T-helper 1 cell treated with Interleukin-12 subunit alpha and Interleukin-12 subunit beta and Interleukin-4 antibody, amounts not matched to agents 30 μg/mL and 1 μg/mL, for 36 hours (primary cell): Measurements from ENCODE around the gene MRPL30.
"Not testable (repeated sequence)": the region's sequence is repeated elsewhere in the genome, so short reads cannot be mapped to it uniquely, and the experiment has no call there.

ENCODE experiments used
- H3K27ac Mint-ChIP-seq: one replicate; pipeline ENCODE4 v1.8.0; 2021; ENCODE audit warnings: mild to moderate bottlenecking, mixed read lengths
- H3K27me3 Mint-ChIP-seq: one replicate; pipeline ENCODE4 v1.8.0; 2021; ENCODE audit warnings: low read depth, mixed read lengths
- H3K36me3 Mint-ChIP-seq: one replicate; pipeline ENCODE4 v1.8.0; 2021; ENCODE audit warnings: low read depth, mixed read lengths
- H3K4me1 Mint-ChIP-seq: one replicate; pipeline ENCODE4 v1.8.0; 2021; ENCODE audit warnings: low read depth, mixed read lengths
- H3K4me3 Mint-ChIP-seq: one replicate; pipeline ENCODE4 v1.8.0; 2021; ENCODE audit warnings: mild to moderate bottlenecking, moderate library complexity, mixed read lengths
- H3K9me3 Mint-ChIP-seq: one replicate; pipeline ENCODE4 v1.8.0; 2021; ENCODE audit warnings: mixed read lengths

Gene MRPL30

GRCh38 chr2:99205491-99205890, 24.5 kb downstream of the MRPL30 start:
- Mint-ChIP-seq H3K36me3 (peaks cover 21% of the 10 kb centered on the region), H3K9me3 (peaks cover 11% of the 10 kb centered on the region), H3K27me3 (no peaks in the 10 kb centered on the region), H3K27ac (no peak overlapping the region), H3K4me3 (no peak overlapping the region), H3K4me1 (peaks cover 3% of the 10 kb centered on the region)

- H3K27ac Mint-ChIP-seq, result no peak overlapping the region
- H3K9me3 Mint-ChIP-seq, result no peaks in the 10 kb centered on the region
- no peaks in the 10 kb centered on the region for H3K27me3 Mint-ChIP-seq
- H3K4me3 Mint-ChIP-seq, result no peak overlapping the region
- no peaks in the 10 kb centered on the region for H3K36me3 Mint-ChIP-seq
- H3K4me1 Mint-ChIP-seq, result peaks cover 4% of the 10 kb centered on the region
Observed at GRCh38 chr2:99216096-99216495, 35.1 kb downstream of the MRPL30 start.

DNA sequence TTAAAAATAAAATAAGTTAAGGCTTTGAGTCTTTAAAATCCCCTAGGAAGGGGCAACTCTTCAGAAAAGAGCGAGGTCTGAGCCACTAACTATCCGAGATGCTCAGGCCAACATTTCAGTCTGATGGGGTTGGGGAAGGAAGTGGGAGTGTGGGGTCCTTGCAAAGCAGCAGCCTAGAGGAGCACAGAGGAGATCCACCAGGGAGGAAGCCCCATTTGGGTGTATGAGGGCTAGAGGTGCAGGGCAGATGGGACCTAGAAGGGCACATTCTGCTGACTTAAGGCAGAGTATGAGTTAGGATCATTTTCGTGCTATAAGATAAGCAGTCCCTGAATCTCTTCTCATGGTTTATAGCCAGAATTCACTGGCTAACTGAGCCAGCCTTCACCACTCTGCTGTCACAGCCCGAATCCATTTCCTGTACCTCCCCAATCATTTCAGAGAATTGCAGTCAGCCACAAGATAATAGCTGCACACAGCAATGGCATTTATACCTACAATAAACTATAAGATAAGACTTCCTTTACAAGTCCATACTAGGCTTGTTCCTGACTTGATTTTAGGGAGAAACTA, 37.0 kb downstream of the MRPL30 start:
- peaks cover 1% of the 10 kb centered on the region for H3K36me3 Mint-ChIP-seq
- H3K9me3 Mint-ChIP-seq, result no peaks in the 10 kb centered on the region
- H3K4me3 Mint-ChIP-seq, result no peak overlapping the region

GRCh38 chr2:99233177-99233576, 52.2 kb downstream of the MRPL30 start:
- H3K27me3 Mint-ChIP-seq, H3K4me1 Mint-ChIP-seq: not testable (repeated sequence)
- peaks cover 20% of the 10 kb centered on the region for H3K9me3 Mint-ChIP-seq

More for the DNA sequence above, 37.0 kb downstream of the MRPL30 start:
- Mint-ChIP-seq H3K27me3 (no peaks in the 10 kb centered on the region), H3K27ac (no peak overlapping the region), H3K4me1 (peaks cover 4% of the 10 kb centered on the region)

DNA sequence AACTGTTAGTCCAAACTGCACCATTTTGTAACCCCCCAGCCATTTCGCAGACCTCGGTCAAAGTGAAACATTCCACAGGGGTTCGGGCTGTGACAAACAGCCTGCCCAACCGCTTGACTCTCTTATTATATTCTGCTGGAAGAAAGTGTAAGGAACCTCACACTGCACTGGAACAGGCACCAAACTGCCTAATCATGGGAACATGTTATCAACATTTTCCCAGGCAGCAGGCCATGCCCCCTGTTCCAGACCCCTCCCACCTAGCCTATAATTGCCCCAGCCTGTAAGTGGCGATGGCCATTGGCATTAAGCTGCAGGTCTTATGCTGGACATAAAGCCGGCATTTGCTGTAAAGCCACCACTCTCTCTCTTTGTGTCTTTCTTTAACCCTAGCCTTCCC, 57.6 kb downstream of the MRPL30 start:
- H3K9me3 Mint-ChIP-seq, result peaks cover 3% of the 10 kb centered on the region
- no peaks in the 10 kb centered on the region for H3K27me3 Mint-ChIP-seq
- no peak overlapping the region for H3K27ac Mint-ChIP-seq
- no peaks in the 10 kb centered on the region for H3K36me3 Mint-ChIP-seq
- no peaks in the 10 kb centered on the region for H3K4me1 Mint-ChIP-seq
- H3K4me3 Mint-ChIP-seq, result no peak overlapping the region

More at GRCh38 chr2:99233177-99233576, 52.2 kb downstream of the MRPL30 start:
- not testable (repeated sequence) for H3K27ac Mint-ChIP-seq, H3K36me3 Mint-ChIP-seq, H3K4me3 Mint-ChIP-seq

DNA sequence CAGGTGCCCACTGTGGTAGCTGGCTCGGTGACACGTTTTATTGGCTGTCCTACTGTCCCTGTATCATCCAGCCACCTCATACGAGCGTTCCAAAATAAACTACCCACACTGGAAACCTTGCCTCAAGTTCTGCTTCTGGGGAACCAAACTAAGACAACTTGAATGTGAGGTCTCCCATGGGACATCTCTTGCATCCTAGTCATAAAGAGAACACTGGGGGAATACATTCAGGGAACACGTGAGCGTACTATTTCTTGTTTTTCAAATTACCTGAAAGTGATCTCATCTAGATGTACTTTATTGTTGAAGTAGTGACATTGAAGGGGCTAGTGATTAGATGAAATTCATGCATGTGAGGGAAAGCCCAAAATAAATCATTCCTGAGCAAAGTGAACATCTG, 59.4 kb downstream of the MRPL30 start:
- H3K4me1 Mint-ChIP-seq, result no peaks in the 10 kb centered on the region
- H3K4me3 Mint-ChIP-seq, result no peak overlapping the region
- no peaks in the 10 kb centered on the region for H3K9me3 Mint-ChIP-seq
- H3K27me3 Mint-ChIP-seq, result no peaks in the 10 kb centered on the region
- H3K36me3 Mint-ChIP-seq, result no peaks in the 10 kb centered on the region
- no peak overlapping the region for H3K27ac Mint-ChIP-seq

GRCh38 chr2:99242151-99242550, 61.2 kb downstream of the MRPL30 start:
- no peaks in the 10 kb centered on the region for H3K9me3 Mint-ChIP-seq
- no peak overlapping the region for H3K27ac Mint-ChIP-seq
- H3K36me3 Mint-ChIP-seq, result no peaks in the 10 kb centered on the region

More at GRCh38 chr2:99242151-99242550, 61.2 kb downstream of the MRPL30 start:
- Mint-ChIP-seq H3K4me3 (no peak overlapping the region), H3K27me3 (no peaks in the 10 kb centered on the region), H3K4me1 (no peaks in the 10 kb centered on the region)
